ENCODE results near the gene PSMD13. TPM values are rescaled to one million over a fixed set of nuclear protein-coding genes. Genes with fewer than 3 reads are reported as not detected.

PSMD13 gene
- total RNA-seq, 1 donor from 2014 or later, result 50.2 TPM

- Histone ChIP-seq H3K9me3 (no peaks in the 10 kb centered on the region), H3K4me1 (peaks cover 13 to 28% of the 10 kb centered on the region in 2 donors), H3K36me3 (peaks cover 53 to 65% of the 10 kb centered on the region in 2 donors), H3K27me3 (no peaks in the 10 kb centered on the region), H3K27ac (peak overlapping the region; percentile 6 to 21), H3K4me3 (no peak overlapping the region)
- intact Hi-C loops (cut with DNase I), result no loop called here
- TF ChIP-seq, protein P1, sequence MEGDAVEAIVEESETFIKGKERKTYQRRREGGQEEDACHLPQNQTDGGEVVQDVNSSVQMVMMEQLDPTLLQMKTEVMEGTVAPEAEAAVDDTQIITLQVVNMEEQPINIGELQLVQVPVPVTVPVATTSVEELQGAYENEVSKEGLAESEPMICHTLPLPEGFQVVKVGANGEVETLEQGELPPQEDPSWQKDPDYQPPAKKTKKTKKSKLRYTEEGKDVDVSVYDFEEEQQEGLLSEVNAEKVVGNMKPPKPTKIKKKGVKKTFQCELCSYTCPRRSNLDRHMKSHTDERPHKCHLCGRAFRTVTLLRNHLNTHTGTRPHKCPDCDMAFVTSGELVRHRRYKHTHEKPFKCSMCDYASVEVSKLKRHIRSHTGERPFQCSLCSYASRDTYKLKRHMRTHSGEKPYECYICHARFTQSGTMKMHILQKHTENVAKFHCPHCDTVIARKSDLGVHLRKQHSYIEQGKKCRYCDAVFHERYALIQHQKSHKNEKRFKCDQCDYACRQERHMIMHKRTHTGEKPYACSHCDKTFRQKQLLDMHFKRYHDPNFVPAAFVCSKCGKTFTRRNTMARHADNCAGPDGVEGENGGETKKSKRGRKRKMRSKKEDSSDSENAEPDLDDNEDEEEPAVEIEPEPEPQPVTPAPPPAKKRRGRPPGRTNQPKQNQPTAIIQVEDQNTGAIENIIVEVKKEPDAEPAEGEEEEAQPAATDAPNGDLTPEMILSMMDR (IDR thresholded peaks at IDR 0.05), result no peak
- DNase-seq (ENCODE audit: low spot score in 2 of 2), result peak in 1 of 2 donors; percentile 59
Measured at GRCh38 chr11:210803-211180, 26.0 kb upstream of the PSMD13 start.

GRCh38 chr11:211295-211694, 25.5 kb upstream of the PSMD13 start:
- H3K27ac ChIP-seq, result peak overlapping the region in 1 of 2 donors; percentile 21
- H3K36me3 ChIP-seq, result peaks cover 53 to 70% of the 10 kb centered on the region in 2 donors
- peaks cover 11 to 23% of the 10 kb centered on the region in 2 donors for H3K4me1 ChIP-seq
- no peaks in the 10 kb centered on the region for H3K27me3 ChIP-seq
- intact Hi-C loops (cut with DNase I), result no loop called here
- TF ChIP-seq, protein P1 (IDR thresholded peaks at IDR 0.05), result no peak
- peak in 1 of 2 donors; percentile 61 for DNase-seq (ENCODE audit: low spot score in 2 of 2)
- H3K9me3 ChIP-seq, result no peaks in the 10 kb centered on the region
- no peak overlapping the region for H3K4me3 ChIP-seq

- H3K27ac ChIP-seq, result no peak overlapping the region
- H3K4me3 ChIP-seq, result no peak overlapping the region
- DNase-seq (ENCODE audit: low spot score in 2 of 2), result peak in 1 of 2 donors; percentile 31
- no peaks in the 10 kb centered on the region for H3K9me3 ChIP-seq
- intact Hi-C loops (cut with DNase I), result no loop called here
- H3K36me3 ChIP-seq, result peaks cover 53 to 72% of the 10 kb centered on the region in 2 donors
- peaks cover 11 to 21% of the 10 kb centered on the region in 2 donors for H3K4me1 ChIP-seq
- H3K27me3 ChIP-seq, result no peaks in the 10 kb centered on the region
- TF ChIP-seq, protein P1 (IDR thresholded peaks at IDR 0.05), result no peak
Measured at GRCh38 chr11:211741-212140, 25.0 kb upstream of the PSMD13 start.

GRCh38 chr11:212150-213100, 24.4 kb upstream of the PSMD13 start:
- DNase-seq (ENCODE audit: low spot score in 2 of 2), result peak in 1 of 2 donors; percentile 48
- peaks cover 53 to 72% of the 10 kb centered on the region in 2 donors for H3K36me3 ChIP-seq
- TF ChIP-seq, protein P1 (IDR thresholded peaks at IDR 0.05), result no peak
- no peaks in the 10 kb centered on the region for H3K27me3 ChIP-seq
- no peaks in the 10 kb centered on the region for H3K9me3 ChIP-seq
- intact Hi-C loops (cut with DNase I), result no loop called here
- no peak overlapping the region for H3K4me3 ChIP-seq
- no peak overlapping the region for H3K27ac ChIP-seq
- peaks cover 11 to 21% of the 10 kb centered on the region in 2 donors for H3K4me1 ChIP-seq

DNA sequence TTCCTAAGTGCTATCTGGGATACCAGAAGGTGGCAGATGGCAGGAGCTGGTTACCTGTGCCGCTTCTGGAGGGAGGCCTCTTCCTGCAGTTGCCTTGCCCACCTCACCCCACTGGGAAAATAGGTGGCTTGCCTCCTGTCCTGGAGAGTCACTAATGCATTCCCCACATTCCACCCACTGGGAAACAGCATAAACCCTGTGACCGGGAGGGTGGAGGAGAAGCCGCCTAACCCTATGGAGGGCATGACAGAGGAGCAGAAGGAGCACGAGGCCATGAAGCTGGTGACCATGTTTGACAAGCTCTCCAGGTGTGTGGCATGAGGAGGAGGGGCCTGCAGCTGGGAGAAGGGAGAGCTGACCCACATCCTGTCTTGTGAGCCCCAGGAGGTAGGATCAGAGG, 23.7 kb upstream of the PSMD13 start:
- Histone ChIP-seq H3K36me3 (peaks cover 53 to 74% of the 10 kb centered on the region in 2 donors), H3K27me3 (no peaks in the 10 kb centered on the region), H3K27ac (no peak overlapping the region), H3K9me3 (no peaks in the 10 kb centered on the region), H3K4me1 (peaks cover 11 to 21% of the 10 kb centered on the region in 2 donors), H3K4me3 (no peak overlapping the region)
- intact Hi-C loops (cut with DNase I), result no loop called here
- DNase-seq (ENCODE audit: low spot score in 2 of 2), result no peak
- TF ChIP-seq, protein P1 (IDR thresholded peaks at IDR 0.05), result no peak
